Naive thymus-derived CD4-positive, alpha-beta T cell (primary cell): ENCODE results near the gene CAV2. TPM values are rescaled to one million over a fixed set of nuclear protein-coding genes. Genes with fewer than 3 reads are reported as not detected.

Experiments
- ATAC-seq: fragments of 150-1000 bp; cut with Tn5 transposase; 2 replicates; pipeline ENCODE4 v1.10.0; 2021; ENCODE audit warnings: mild to moderate bottlenecking, moderate library complexity
- CTCF ChIA-PET: fragments of 350-600 bp; sonication (Branson Sonifier 250); formaldehyde crosslinking; loops from one replicate; lab custom pipeline; 2021; ENCODE audit warnings: antibody characterized with exemption; lab: Charles Lee
- POLR2A ChIA-PET: fragments of 350-600 bp; sonication (Branson Sonifier 250); formaldehyde crosslinking; loops from one replicate; lab custom pipeline; 2021; ENCODE audit warnings: antibody characterized with exemption, inconsistent platforms; lab: Charles Lee
- DNase-seq, 9 donors: peaks; one replicate each; pipeline versions ENCODE4 v3.0.0 to v3.0.0-alpha.2; 2020 to 2022; ENCODE audit warnings: mixed read lengths in 1 of 9
- H3K27ac ChIP-seq: one replicate; pipeline ENCODE4 v1.7.0; 2013; ENCODE audit warnings: mild to moderate bottlenecking, low read depth, low read length, moderate library complexity
- H3K27me3 ChIP-seq, 2 donors: one replicate each; pipeline ENCODE4 v1.7.0; 2013; ENCODE audit warnings: low read length in 2 of 2, mild to moderate bottlenecking in 2 of 2, moderate library complexity in 2 of 2; ENCODE audit not compliant: control insufficient read depth in 2 of 2, insufficient read depth in 2 of 2
- H3K36me3 ChIP-seq, 3 experiments: 1 replicate in 2 of 3; 2 replicates in 1 of 3; pipeline ENCODE4 v1.7.0; 2013; ENCODE audit warnings: low read length in 3 of 3, mild to moderate bottlenecking in 3 of 3, moderate library complexity in 1 of 3; ENCODE audit not compliant: insufficient read depth in 3 of 3, control insufficient read depth in 2 of 3
- H3K4me1 ChIP-seq, 2 donors: one replicate each; pipeline ENCODE4 v1.7.0; 2013; ENCODE audit warnings: low read length in 2 of 2, mild to moderate bottlenecking in 2 of 2, moderate library complexity in 1 of 2; ENCODE audit not compliant: control insufficient read depth in 2 of 2, insufficient read depth in 2 of 2
- H3K4me3 ChIP-seq: 2 replicates; pipeline ENCODE4 v1.7.0; 2013; ENCODE audit warnings: mild to moderate bottlenecking, low read length
- H3K9me3 ChIP-seq, 3 experiments: 1 replicate in 2 of 3; 2 replicates in 1 of 3; pipeline ENCODE4 v1.7.0; 2013; ENCODE audit warnings: low read length in 3 of 3; ENCODE audit not compliant: control insufficient read depth in 2 of 3
- H3K27ac Mint-ChIP-seq, 9 donors: one replicate each; pipeline ENCODE4 v1.8.0; 2020 to 2022; ENCODE audit warnings: mixed read lengths in 9 of 9, mild to moderate bottlenecking in 8 of 9, moderate library complexity in 5 of 9, inconsistent platforms in 2 of 9
- H3K27me3 Mint-ChIP-seq, 5 donors: one replicate each; pipeline ENCODE4 v1.8.0; 2021 to 2022; ENCODE audit warnings: mixed read lengths in 5 of 5, mild to moderate bottlenecking in 1 of 5
- H3K36me3 Mint-ChIP-seq, 5 donors: one replicate each; pipeline ENCODE4 v1.8.0; 2020 to 2022; ENCODE audit warnings: mixed read lengths in 5 of 5, mild to moderate bottlenecking in 3 of 5, inconsistent platforms in 1 of 5
- H3K4me1 Mint-ChIP-seq, 7 donors: one replicate each; pipeline ENCODE4 v1.8.0; 2020 to 2022; ENCODE audit warnings: mixed read lengths in 7 of 7, mild to moderate bottlenecking in 3 of 7, inconsistent platforms in 1 of 7
- H3K4me3 Mint-ChIP-seq, 10 donors: one replicate each; pipeline ENCODE4 v1.8.0; 2020 to 2022; ENCODE audit warnings: mild to moderate bottlenecking in 10 of 10, mixed read lengths in 10 of 10, moderate library complexity in 6 of 10, inconsistent platforms in 2 of 10
- H3K9me3 Mint-ChIP-seq, 11 donors: one replicate each; pipeline ENCODE4 v1.8.0; 2020 to 2022; ENCODE audit warnings: mixed read lengths in 11 of 11, mild to moderate bottlenecking in 4 of 11, inconsistent platforms in 1 of 11, moderate library complexity in 1 of 11
- intact Hi-C, 2 donors: fragments of 100-400 bp; cut with micrococcal nuclease; formaldehyde crosslinking; loops; one replicate each; pipeline ENCODE4 v1.15.1; 2023
- polyA plus RNA-seq, 2 donors: library from polyadenylated mRNA; unstranded; fragments of 300-500 nt; fragmentation: Illumina TruSeq; gene quantifications; one replicate each; pipeline ENCODE4 v1.2.3, GENCODE V29; 2021
- total RNA-seq, 6 experiments: library from RNA in 5 of 6; stranded (reverse) in 5 of 6; gene quantifications; 1 replicate in 5 of 6; 2 replicates in 1 of 6; pipeline ENCODE4 v1.2.3 and lab custom pipeline; 2021 to 2026

CAV2 gene
- total and polyA plus RNA-seq, 7 experiments from 2014 or later, result 0.93 TPM; not detected in 6

GRCh38 chr7:116501425-116502167 lies 2.1 kb downstream of the CAV2 start:
- Mint-ChIP-seq H3K36me3 (peaks cover 0 to 5% (median 0%) of the 10 kb centered on the region in 5 donors), H3K27ac (no peak overlapping the region), H3K27me3 (peaks cover 61 to 72% (median 68%) of the 10 kb centered on the region in 5 donors), H3K4me1 (peaks cover 8 to 14% (median 10%) of the 10 kb centered on the region in 7 donors), H3K4me3 (no peak overlapping the region), H3K9me3 (peaks cover 0 to 5% (median 1%) of the 10 kb centered on the region in 11 donors)
- H3K27ac ChIP-seq, result no peak overlapping the region
- CTCF ChIA-PET, result no interaction called here
- H3K4me3 ChIP-seq, result no peak overlapping the region
- ATAC-seq (no peak), DNase-seq (no peak)
- POLR2A ChIA-PET, result interaction anchor here (0.5 kb wide), 1 partner anchor 510 kb away, joined by 4 read pairs; no protein-coding TSS in a partner anchor
- H3K9me3 ChIP-seq, result no peaks in the 10 kb centered on the region
- H3K4me1 ChIP-seq, result peaks cover 0 to 12% of the 10 kb centered on the region in 2 donors
- H3K36me3 ChIP-seq, result no peaks in the 10 kb centered on the region
- H3K27me3 ChIP-seq, result peaks cover 8% of the 10 kb centered on the region in 2 donors
- intact Hi-C loops, result no loop called here

- Histone ChIP-seq H3K27me3 (peaks cover 8% of the 10 kb centered on the region in 2 donors), H3K27ac (no peak overlapping the region), H3K4me1 (peaks cover 0 to 12% of the 10 kb centered on the region in 2 donors), H3K36me3 (no peaks in the 10 kb centered on the region), H3K9me3 (no peaks in the 10 kb centered on the region), H3K4me3 (no peak overlapping the region)
- CTCF ChIA-PET, result no interaction called here
- Mint-ChIP-seq H3K27ac (no peak overlapping the region), H3K4me1 (peaks cover 8 to 14% (median 10%) of the 10 kb centered on the region in 7 donors), H3K9me3 (peaks cover 0 to 5% (median 0%) of the 10 kb centered on the region in 11 donors), H3K36me3 (peaks cover 0 to 3% (median 0%) of the 10 kb centered on the region in 5 donors), H3K27me3 (peaks cover 53 to 71% (median 63%) of the 10 kb centered on the region in 5 donors), H3K4me3 (no peak overlapping the region)
- no peak for DNase-seq
- POLR2A ChIA-PET, result interaction anchor here (0.5 kb wide), 1 partner anchor 509 kb away, joined by 4 read pairs; no protein-coding TSS in a partner anchor
- intact Hi-C loops, result no loop called here
- ATAC-seq, result no peak
Measured at GRCh38 chr7:116502201-116503096, 2.9 kb downstream of the CAV2 start.

GRCh38 chr7:116503835-116504234 lies 4.3 kb downstream of the CAV2 start:
- H3K4me3 Mint-ChIP-seq, result no peak overlapping the region
- DNase-seq (no peak), ATAC-seq (no peak)
- H3K36me3 Mint-ChIP-seq, result peaks cover 0 to 3% (median 0%) of the 10 kb centered on the region in 5 donors
- H3K9me3 Mint-ChIP-seq, result peaks cover 0 to 5% (median 0%) of the 10 kb centered on the region in 11 donors
- peaks cover 0 to 12% of the 10 kb centered on the region in 2 donors for H3K4me1 ChIP-seq
- H3K36me3 ChIP-seq, result no peaks in the 10 kb centered on the region
- ChIA-PET CTCF (no interaction called here), POLR2A (no interaction called here)
- intact Hi-C loops, result no loop called here
- H3K27ac ChIP-seq, result no peak overlapping the region
- no peak overlapping the region for H3K4me3 ChIP-seq
- H3K27me3 ChIP-seq, result peaks cover 8% of the 10 kb centered on the region in 2 donors
- H3K4me1 Mint-ChIP-seq, result peaks cover 8 to 11% (median 9%) of the 10 kb centered on the region in 7 donors
- no peaks in the 10 kb centered on the region for H3K9me3 ChIP-seq
- no peak overlapping the region for H3K27ac Mint-ChIP-seq
- H3K27me3 Mint-ChIP-seq, result peaks cover 39 to 60% (median 51%) of the 10 kb centered on the region in 5 donors

- Mint-ChIP-seq H3K27me3 (peaks cover 39 to 64% (median 52%) of the 10 kb centered on the region in 5 donors), H3K9me3 (peaks cover 0 to 5% (median 0%) of the 10 kb centered on the region in 11 donors), H3K36me3 (peaks cover 0 to 2% (median 0%) of the 10 kb centered on the region in 5 donors), H3K27ac (no peak overlapping the region), H3K4me1 (peaks cover 5 to 7% (median 6%) of the 10 kb centered on the region in 7 donors), H3K4me3 (no peak overlapping the region)
- peaks cover 5 to 6% of the 10 kb centered on the region in 2 donors for H3K27me3 ChIP-seq
- no peak overlapping the region for H3K4me3 ChIP-seq
- no peak for DNase-seq
- ATAC-seq, result no peak
- peaks cover 0 to 7% of the 10 kb centered on the region in 2 donors for H3K4me1 ChIP-seq
- H3K27ac ChIP-seq, result no peak overlapping the region
- no peaks in the 10 kb centered on the region for H3K9me3 ChIP-seq
- POLR2A ChIA-PET, result no interaction called here
- H3K36me3 ChIP-seq, result no peaks in the 10 kb centered on the region
- intact Hi-C loops, result no loop called here
- CTCF ChIA-PET, result no interaction called here
Measured at GRCh38 chr7:116505278-116505677, 5.7 kb downstream of the CAV2 start.

GRCh38 chr7:116505823-116506222 lies 6.3 kb downstream of the CAV2 start:
- POLR2A ChIA-PET, result no interaction called here

GRCh38 chr7:116509982-116510579 lies 10.5 kb downstream of the CAV2 start:
- Mint-ChIP-seq H3K36me3 (no peaks in the 10 kb centered on the region), H3K9me3 (peaks cover 0 to 1% (median 0%) of the 10 kb centered on the region in 11 donors), H3K27me3 (peaks cover 40 to 52% (median 46%) of the 10 kb centered on the region in 5 donors), H3K27ac (no peak overlapping the region), H3K4me3 (no peak overlapping the region), H3K4me1 (peaks cover 0 to 16% (median 8%) of the 10 kb centered on the region in 7 donors)
- Histone ChIP-seq H3K36me3 (no peaks in the 10 kb centered on the region), H3K4me3 (no peak overlapping the region), H3K9me3 (no peaks in the 10 kb centered on the region), H3K4me1 (no peaks in the 10 kb centered on the region), H3K27ac (no peak overlapping the region), H3K27me3 (no peaks in the 10 kb centered on the region)
- ATAC-seq (no peak), DNase-seq (no peak)
- ChIA-PET CTCF (no interaction called here), POLR2A (no interaction called here)
- intact Hi-C loops, result no loop called here

More at GRCh38 chr7:116505823-116506222, 6.3 kb downstream of the CAV2 start:
- DNase-seq (no peak), ATAC-seq (no peak)
- no peak overlapping the region for H3K27ac Mint-ChIP-seq
- H3K36me3 ChIP-seq, result no peaks in the 10 kb centered on the region
- no peak overlapping the region for H3K4me3 Mint-ChIP-seq
- H3K4me1 ChIP-seq, result peaks cover 0 to 2% of the 10 kb centered on the region in 2 donors
- intact Hi-C loops, result no loop called here
- no peak overlapping the region for H3K4me3 ChIP-seq
- peaks cover 0 to under 1% of the 10 kb centered on the region in 2 donors for H3K27me3 ChIP-seq
- H3K27me3 Mint-ChIP-seq, result peaks cover 37 to 59% (median 49%) of the 10 kb centered on the region in 5 donors
- H3K9me3 ChIP-seq, result no peaks in the 10 kb centered on the region
- CTCF ChIA-PET, result no interaction called here
- peaks cover 0 to 5% (median 0%) of the 10 kb centered on the region in 11 donors for H3K9me3 Mint-ChIP-seq
- H3K27ac ChIP-seq, result no peak overlapping the region
- H3K36me3 Mint-ChIP-seq, result no peaks in the 10 kb centered on the region
- peaks cover 0 to 1% (median under 1%) of the 10 kb centered on the region in 7 donors for H3K4me1 Mint-ChIP-seq
